Nephron progenitor cell (in vitro differentiated cells): Measurements from ENCODE around the gene KIF1A.

ENCODE experiments used
- DNase-seq: peaks from one replicate; pipeline ENCODE4 v3.0.0; 2021
- H3K27ac Mint-ChIP-seq: 2 replicates; pipeline ENCODE4 v1.8.0; 2021; ENCODE audit warnings: mild to moderate bottlenecking, moderate library complexity, mixed read lengths
- H3K27me3 Mint-ChIP-seq: 2 replicates; pipeline ENCODE4 v1.8.0; 2021; ENCODE audit warnings: mild to moderate bottlenecking, low read depth, mixed read lengths; ENCODE audit not compliant: poor library complexity
- H3K36me3 Mint-ChIP-seq: 2 replicates; pipeline ENCODE4 v1.8.0; 2021; ENCODE audit warnings: low read depth, mixed read lengths
- H3K4me1 Mint-ChIP-seq: 2 replicates; pipeline ENCODE4 v1.8.0; 2021; ENCODE audit warnings: mixed read lengths
- H3K4me3 Mint-ChIP-seq: 2 replicates; pipeline ENCODE4 v1.8.0; 2021; ENCODE audit warnings: mild to moderate bottlenecking, moderate library complexity, mixed read lengths
- H3K9me3 Mint-ChIP-seq: 2 replicates; pipeline ENCODE4 v1.8.0; 2021; ENCODE audit warnings: mild to moderate bottlenecking, moderate library complexity, mixed read lengths
- CTCF ChIP-seq: fragments of 200-600 bp; sonication (generic); IDR thresholded peaks from 2 replicates; pipeline ENCODE4 v1.5.0; 2021; ENCODE audit warnings: antibody characterized with exemption

Gene KIF1A

GRCh38 chr2:240734756-240735155, 85.3 kb downstream of the KIF1A start:
- Mint-ChIP-seq H3K4me1 (peaks cover 68% of the 10 kb centered on the region), H3K27ac (peak overlapping the region; percentile 14), H3K9me3 (no peaks in the 10 kb centered on the region), H3K27me3 (no peaks in the 10 kb centered on the region), H3K36me3 (no peaks in the 10 kb centered on the region), H3K4me3 (no peak overlapping the region)
- no peak for DNase-seq
- no peak for TF ChIP-seq CTCF

GRCh38 chr2:240733803-240734495, 86.1 kb downstream of the KIF1A start:
- Mint-ChIP-seq H3K4me1 (peaks cover 68% of the 10 kb centered on the region), H3K27me3 (no peaks in the 10 kb centered on the region), H3K4me3 (no peak overlapping the region), H3K9me3 (no peaks in the 10 kb centered on the region), H3K36me3 (no peaks in the 10 kb centered on the region), H3K27ac (peak overlapping the region; percentile 14)
- no peak for DNase-seq
- TF ChIP-seq CTCF: peak; percentile 2

- TF ChIP-seq CTCF: no peak
- H3K9me3 Mint-ChIP-seq: no peaks in the 10 kb centered on the region
- no peaks in the 10 kb centered on the region for H3K36me3 Mint-ChIP-seq
- no peaks in the 10 kb centered on the region for H3K27me3 Mint-ChIP-seq
- no peak for DNase-seq
- H3K27ac Mint-ChIP-seq: no peak overlapping the region
- H3K4me1 Mint-ChIP-seq: peaks cover 63% of the 10 kb centered on the region
- H3K4me3 Mint-ChIP-seq: no peak overlapping the region
These were observed 87.0 kb downstream of the KIF1A start for GRCh38 chr2:240732911-240733622.

GRCh38 chr2:240732184-240732583, 87.8 kb downstream of the KIF1A start:
- Mint-ChIP-seq H3K27ac (no peak overlapping the region), H3K36me3 (no peaks in the 10 kb centered on the region), H3K4me3 (no peak overlapping the region), H3K4me1 (peaks cover 57% of the 10 kb centered on the region), H3K9me3 (no peaks in the 10 kb centered on the region), H3K27me3 (no peaks in the 10 kb centered on the region)
- DNase-seq: no peak
- TF ChIP-seq CTCF: no peak

GRCh38 chr2:240731178-240731545, 88.9 kb downstream of the KIF1A start:
- Mint-ChIP-seq H3K4me1 (peaks cover 55% of the 10 kb centered on the region), H3K36me3 (no peaks in the 10 kb centered on the region), H3K9me3 (no peaks in the 10 kb centered on the region), H3K27ac (peak overlapping the region; percentile 92), H3K4me3 (no peak overlapping the region), H3K27me3 (no peaks in the 10 kb centered on the region)
- TF ChIP-seq CTCF: no peak
- no peak for DNase-seq
